NCI-H524 (cell line): ENCODE measurements around the gene EGFR.

ENCODE experiments used
- DNase-seq, 2 experiments: peaks; one replicate each; lab custom pipeline; 2025; lab: John Stamatoyannopoulos, UW

The EGFR gene

DNA sequence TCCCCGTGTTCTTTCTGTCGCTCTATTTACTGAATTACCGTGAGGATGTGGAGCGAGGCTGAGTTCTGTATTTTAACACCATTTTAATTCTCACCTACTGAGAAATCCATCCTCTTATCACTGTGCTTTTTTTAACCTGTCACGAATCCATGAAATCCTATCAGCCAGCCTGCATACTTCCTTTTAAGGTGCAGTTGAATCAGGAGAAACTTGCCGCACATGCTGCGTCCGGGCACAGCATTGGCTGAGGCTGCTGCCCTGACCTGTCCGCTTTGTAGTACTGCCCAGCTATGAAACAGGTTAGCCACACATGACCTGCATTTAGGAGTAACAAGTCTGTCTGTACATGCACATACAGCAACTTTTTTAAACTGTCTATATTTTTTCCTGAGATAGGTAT, 82.5 kb downstream of the EGFR start:
- no peak for DNase-seq

DNA sequence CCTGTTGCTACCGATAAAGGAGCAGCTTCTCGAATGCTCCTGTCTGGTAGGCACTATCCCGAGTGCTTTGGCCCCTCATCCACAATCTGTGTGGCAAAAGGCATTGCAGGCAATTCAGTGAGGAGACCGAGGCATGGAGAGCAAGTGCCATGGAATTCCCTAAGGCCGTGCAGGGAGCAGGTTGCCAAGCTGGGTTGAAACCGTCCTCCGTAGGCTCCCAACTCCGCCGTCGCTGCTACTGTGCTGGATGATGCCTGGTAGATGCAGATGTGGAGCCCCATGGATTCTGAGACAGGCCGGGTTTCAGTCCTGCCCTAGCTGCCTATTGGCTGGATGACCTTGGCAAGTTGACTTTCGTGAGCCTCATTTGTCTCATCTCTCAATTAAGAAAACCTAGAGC, 85.3 kb downstream of the EGFR start:
- no peak for DNase-seq

DNA sequence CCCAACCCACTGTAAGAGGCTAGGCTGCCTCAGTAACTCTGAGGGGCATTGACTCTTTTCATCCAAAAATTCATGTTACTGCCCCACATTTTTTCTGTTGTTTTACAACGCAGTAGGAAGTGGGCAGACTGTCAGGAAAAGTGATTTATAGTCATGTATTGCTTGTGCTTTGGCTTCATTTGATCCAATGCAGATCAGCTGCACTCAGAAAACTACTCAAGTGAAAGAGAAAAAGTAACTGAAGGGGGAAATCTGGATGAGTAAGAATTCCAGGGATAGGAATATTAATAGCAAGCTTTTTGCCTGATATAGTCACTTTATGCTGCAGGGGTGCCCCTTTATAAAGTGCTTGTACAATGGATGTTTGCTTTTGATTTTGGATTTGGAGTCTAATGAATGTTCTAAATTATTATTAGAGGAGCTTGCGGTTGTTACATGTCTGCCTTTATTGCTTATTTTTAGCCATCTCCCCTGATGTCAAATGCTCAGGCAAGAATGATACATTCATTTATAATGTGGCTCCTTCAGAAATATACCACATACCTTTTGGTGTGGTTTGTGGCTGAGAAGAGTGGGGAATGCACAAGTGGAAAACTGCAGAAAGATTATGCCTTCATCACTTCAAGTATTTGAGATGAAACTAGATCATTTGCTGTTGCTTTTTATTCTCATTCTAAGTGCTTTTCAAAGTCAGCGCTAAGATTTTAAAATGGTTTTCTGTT, 86.1 kb downstream of the EGFR start:
- DNase-seq: no peak

DNA sequence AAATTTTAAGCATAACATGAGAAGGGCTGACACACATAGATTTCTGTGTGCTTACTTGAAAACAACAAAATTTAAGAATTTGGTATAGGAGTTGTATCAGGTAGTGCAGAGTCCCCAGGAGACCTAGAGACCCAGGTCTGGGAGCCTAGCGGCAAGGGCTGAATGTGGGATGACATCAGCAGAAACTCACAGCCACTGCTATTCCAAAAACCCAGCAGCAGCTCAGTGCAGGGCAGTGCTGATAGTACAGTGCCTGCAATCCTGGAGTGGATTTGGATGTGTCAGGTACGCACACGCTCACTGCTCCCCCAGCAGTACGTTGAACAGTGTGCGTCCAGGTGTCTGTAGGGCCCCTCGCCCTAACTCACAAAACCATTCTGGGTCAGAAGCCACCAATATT, 87.1 kb downstream of the EGFR start:
- no peak for DNase-seq

DNA sequence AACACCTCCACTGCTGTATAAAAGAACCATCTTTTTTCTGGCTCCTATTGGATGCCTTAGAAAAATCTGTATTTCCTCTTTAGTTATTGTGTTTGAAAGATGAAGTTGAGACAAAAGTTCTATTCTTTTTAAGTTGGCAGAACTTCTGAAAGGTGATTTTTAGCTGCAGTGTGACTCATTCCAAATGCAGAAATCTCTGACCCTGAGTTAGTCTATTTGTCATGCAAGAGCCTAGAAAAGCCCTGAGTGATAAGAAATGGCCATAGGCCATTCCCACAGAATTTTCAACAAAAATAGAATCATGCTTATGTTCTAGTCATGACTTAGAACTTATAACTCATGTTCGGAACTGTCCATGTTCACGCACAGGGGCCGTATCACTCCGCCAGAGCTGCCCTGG, 89.1 kb downstream of the EGFR start:
- DNase-seq: no peak

DNA sequence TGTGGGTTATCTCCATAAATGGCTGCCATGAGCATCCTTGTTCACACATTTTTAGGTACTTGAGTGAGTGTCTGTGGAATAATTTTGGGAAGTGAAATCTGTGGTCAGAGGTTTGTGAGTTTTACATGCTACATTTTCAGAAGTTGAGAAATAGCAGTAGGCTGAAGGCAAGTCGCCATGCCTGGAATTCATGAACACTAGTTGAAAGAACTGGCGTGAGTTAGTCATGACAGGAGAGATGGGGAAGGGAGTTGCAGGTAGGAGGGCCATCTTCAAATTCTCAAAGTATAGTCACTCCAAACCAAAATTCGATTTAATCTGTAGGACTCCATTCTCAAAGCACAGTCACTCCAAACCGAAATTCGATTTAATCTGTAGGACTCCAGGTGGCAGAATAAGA, 89.6 kb downstream of the EGFR start:
- DNase-seq: no peak

DNA sequence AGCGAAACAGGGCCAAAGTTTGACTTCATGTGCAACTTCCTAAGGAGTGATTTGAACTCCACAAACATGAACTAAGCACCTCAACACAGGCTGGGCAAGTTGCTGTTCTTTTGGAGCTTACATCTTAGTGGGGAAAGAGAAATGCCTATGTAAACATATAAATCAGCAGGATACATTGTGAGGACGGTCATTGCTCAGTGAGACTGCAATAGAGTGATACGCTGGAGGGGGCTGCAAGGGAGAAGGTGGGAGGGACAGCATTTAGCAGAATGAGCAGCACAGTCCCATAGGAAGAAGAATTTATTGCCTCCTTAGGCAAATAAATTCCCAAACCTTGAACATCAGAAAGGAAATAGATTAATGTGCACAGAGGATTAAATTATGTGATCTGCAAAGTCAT, 90.0 kb downstream of the EGFR start:
- no peak for DNase-seq

DNA sequence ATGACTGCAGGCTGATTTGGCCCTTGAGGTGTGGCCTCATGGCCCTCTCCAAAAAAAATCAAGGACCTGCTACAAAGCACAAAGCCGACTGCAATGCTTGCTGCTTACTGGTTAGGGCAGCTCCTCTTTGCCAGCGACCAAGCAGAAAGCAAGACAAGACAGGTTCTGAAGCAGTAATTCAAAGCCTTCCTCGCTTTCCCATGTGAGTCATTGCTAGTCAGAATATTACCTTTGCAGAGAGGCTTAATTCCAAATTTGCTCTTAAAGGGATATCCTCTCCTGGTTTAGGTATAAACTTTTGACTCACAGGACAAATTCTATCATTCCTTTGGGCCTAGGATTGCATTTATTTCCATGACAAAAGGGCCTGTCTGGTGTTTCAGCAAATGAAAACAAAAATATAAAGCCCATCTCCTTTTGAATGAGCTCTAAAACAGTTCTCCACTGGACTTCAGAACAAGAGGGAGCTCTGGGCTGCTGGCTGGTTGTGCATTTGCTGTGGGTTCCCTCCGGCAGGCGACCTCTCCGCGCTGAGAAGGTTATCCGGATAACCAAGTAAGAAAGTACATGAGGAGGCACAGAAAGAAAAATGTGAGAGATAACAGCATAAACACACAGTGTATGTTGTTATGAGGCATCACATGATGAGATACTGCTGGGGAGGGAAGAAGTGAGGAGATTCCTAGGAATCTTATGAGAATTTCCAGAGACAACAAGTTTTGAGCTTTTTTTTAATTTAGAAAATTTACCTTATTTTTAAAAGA, 90.8 kb downstream of the EGFR start:
- DNase-seq: no peak

DNA sequence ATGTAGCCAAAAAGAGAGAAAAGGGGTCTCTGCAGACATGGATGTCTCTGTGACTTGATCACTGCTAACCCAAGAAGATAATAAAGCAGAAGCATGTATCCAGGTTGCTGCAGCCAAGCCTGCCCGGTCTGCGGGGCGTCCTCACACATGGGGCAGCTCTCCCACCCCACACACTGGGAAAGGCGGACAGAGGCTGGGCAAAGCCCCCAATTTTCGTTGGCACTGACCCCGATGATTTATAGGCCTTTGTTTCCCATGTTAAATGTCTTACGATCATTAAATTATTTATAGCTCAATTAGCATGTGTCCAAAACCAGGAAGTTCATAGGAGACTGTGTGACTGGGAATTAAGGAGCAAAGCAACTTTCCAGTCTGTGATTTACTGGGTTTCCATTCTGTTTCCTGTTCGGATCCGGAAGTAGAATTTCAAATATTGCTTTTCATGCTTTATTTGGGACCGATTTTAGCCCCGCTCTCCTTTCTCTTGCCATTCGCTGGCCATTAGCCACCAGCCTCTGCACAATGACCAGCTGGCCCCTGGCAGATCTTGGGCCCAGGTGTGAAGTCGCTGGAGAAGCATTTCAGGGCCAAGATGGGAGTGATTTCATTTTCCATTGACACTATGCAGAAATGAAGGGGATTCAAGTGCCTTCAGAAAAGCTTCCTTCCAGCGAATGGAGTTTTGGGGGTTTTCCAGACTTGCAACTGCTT, 91.6 kb downstream of the EGFR start:
- no peak for DNase-seq

DNA sequence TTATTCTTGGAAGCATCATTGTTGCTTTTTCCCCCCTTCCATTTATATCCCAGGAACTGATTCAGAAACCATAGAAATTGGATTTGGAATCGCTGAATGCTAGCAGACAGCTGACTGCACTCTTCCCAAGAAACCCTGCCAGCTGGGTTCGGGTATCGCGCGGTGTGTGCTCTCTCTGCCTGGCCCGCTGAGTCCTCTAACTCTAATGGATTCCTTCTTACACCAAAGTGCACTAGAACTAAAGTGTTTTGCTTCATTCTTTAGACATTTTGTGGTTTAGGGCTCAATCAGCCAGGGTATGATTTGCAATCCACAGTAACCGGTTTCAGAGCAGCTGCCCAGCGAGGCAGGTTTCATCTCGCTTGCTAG, 92.2 kb downstream of the EGFR start:
- no peak for DNase-seq

DNA sequence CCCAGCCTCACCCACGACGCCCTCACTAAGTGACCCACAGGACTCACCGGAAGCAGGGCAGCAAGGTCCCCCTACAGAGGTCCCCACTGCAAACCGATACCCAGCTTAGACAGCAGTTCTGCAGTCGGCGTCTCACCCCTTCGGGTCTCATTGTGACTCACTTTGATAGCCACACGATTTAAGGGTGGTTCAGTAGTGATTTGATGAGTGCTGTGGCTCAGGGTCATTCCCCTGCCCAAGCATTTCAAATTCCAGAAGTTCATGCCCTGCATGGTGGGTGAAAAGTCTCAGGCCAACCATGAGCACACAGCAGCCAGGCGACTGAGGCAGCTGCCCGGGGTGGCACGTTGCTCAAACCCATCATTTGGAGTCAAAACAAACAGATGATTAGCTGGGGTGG, 93.2 kb downstream of the EGFR start:
- no peak for DNase-seq

DNA sequence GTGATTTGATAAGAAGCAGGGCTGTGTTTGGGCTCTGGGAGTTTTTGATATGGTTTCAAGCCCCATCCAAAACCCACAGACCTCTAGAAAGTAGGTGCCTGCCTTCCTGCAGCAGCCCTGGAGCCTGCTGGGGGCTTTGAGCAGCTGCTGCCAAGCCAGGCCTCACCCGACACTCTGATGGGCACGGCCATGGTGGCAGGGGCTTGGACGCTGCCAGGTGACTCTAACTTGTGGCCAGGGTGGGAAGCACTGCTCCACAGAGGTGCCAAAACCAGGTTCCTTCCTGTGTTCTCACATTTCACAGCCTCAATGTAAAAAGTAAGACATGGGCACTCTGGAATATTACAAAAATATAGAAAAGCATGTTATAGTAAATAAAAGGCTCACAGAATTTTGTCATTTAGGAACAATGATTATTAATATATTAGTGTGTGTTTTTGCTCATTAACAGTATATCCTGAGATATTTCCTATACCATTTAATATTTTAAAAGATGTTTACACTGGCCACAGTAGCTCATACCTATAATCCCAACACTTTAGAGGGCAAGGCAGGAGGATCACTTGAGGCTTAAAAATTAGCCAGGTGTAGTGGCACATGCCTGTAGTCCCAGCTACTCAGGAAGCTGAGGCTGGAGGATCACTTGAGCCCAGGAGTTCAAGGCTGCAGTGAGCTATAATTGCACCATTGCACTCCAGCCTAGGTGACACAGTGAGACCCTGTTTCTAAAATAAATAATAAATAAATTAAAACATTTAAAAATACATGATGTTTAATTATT, 95.1 kb downstream of the EGFR start:
- DNase-seq: no peak

DNA sequence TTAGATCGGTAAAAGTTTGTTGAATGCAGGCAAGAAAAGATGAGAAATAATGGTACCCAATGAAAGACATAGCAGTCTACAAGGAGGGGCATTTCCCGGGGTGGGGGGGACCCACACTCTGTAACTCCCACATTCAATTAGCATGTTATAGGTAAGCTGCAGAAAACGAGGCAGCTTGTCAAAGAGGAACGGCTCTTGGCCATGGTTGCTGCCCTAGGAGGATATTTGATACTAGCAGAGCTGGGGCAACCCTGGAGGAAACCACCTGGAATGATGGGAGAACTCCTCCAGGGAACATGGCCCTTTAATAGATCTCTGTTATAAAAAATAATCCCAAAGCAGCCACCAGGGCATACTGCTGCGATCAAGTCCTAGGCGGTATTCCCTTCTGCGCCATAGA, 98.5 kb downstream of the EGFR start:
- no peak for DNase-seq

DNA sequence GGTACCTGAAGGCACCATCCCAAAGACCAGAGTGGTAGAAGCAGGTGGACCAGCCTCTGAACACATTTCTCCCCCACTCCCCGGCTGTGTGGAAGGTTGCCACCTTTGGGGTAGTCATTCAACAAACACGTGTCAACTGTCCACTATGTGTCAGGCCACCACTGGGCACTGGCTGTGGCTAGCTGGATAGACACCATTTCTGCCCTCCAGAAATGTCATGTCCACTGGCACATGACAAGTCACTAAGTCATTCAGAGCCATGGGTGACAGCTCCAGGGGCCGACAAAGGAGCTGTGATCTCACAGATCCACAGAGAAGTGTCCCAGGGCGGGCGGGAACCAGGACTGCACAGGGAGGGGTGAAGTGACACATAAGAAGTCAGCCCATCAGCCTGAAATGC, 99.6 kb downstream of the EGFR start:
- no peak for DNase-seq

DNA sequence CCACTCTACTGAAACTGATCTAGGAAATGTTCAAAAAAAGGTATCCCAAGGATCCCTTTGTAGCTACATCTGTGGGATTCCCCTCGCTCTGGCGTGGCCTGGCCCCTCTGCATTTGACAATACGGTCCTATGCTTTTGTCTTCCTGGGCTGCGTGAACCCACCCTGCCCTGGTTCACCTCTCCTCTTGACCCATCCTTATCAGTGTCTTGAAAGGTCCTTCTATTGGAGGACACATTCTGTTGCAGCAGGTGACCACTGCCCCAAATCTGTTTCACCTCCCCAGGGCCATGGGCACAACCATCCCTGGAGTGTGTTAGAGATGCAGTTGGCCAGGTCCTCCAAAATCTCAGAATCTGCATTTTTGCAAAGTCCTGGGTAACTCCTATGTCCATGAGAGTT, 100.8 kb downstream of the EGFR start:
- DNase-seq: no peak

DNA sequence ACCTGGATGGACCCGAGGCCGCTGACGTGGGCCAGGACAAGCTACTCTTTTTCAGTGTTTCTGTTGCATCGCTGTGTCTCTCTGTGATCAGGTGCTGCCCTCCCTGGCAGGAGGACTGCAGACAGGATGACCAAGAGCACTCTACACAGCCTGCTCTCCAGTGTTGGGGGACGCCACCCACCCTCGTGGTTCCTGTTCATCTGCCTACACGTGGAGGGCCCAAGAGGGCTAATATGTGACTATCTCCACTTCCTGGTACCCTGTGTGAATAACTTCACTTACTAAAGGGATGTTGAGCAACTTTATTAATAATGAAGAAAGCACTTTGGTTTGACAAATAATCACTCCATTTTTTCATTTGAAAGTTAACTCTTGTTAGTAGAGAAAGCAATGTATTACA, 101.3 kb downstream of the EGFR start:
- DNase-seq: no peak

DNA sequence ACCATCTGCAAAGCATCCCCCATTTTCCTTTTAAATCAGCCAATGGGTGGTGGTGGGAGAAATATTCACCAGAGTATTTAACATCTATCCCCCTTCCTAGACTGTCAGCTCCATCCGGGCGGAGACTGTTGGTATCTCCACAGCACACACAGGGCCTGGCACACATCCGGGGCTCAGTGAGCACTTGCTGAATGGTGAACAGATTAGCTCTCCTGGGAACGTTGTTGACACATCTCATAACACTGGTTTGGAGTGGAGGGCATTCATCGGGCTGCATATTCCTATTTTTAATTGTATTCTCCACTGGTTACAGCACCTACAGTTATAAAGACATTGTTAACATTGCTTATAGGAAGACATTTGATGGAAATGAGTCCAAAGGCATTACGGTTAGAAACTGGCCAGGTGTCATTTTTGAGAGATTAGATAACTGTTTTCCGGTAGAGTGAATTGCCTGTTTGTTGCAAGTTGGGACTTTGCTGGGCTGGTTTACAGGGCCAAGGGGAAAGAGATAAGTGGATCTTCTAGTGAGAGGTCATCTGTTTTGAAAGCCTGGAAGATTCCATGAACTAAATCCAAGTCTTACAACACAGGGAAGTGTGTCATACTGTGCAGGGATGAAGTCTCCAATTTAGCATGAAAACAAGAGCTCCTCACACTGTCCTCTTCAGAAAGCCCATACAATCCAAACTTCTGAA, 101.8 kb downstream of the EGFR start:
- DNase-seq: no peak

DNA sequence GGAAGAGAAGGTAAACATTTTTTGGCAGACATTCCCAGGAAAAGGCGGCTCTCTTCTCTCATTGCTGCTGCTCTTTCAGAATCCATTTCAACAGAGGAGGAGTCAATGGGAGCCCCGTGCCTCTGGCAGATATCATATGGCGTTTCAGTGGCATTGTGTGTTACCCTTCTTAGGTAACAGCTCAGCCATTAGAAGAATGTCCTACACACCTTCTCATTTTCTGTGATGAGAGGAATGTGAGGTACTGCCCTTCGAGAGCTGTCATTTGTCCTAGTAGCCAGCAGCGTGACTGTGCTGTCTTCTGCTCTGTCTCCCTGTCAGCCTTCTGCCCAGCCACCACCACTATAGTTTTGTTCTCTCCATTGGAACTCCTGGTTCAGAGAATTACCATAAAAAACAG, 102.4 kb downstream of the EGFR start:
- no peak for DNase-seq

DNA sequence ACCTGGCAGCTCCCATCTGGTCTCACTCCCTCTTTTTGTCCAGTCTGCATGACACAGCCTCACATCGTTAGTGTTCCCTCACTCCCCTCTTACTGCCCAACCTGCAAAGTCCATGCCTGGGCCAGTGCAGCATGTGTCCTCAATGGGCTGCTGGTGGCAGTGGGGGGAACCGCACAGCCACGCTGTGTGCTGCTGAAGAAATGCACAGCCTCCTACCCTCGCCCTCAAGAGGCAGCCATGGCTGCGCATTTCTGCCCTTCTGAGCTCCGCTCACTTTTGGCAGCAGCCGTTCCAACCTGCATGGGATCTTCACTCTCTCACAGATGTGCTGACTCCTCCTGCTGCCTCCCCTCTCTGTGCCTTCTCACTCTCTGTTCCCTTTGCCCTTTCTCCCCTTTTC, 103.4 kb downstream of the EGFR start:
- DNase-seq: no peak

DNA sequence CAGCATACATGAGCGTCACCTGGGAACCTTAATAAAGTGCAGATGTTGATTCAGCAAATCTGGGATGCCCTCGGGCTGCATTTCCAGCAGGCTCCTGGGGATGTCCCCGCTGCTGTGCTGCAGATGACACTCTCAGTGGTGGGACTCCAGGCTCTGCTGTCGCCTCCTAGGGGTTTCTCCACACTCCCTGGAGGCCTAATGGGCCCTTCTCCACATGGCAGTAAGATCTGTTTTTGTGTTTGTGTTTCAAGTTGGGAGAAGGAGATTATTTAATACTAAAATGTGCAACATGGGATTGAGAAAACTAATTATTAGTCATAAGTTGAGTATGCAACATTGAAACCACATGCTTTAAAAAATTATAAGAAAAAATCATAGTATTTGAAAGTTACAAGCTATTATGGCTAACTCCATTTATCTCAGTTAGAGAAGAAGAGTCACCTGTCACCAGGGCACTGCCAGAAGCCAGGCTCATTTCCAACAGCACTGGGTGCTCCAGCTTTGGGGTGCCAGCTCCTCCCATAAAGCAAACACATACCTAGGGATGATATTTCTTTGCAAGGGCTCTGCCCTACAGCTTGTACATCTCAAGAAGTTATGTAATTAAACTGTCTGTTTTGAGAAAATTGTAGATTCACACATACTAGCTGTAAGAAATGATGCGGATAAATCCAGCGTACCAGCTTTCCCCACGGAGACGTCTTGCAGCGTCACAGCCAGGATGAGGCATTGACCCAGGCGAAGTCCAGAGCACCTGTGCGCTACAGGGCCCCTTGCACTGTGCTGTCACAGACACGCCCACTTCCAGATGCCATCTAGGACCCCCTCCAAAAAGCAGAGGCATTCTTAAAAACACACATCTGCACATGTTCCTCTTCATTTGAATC, 106.4 kb downstream of the EGFR start:
- no peak for DNase-seq

DNA sequence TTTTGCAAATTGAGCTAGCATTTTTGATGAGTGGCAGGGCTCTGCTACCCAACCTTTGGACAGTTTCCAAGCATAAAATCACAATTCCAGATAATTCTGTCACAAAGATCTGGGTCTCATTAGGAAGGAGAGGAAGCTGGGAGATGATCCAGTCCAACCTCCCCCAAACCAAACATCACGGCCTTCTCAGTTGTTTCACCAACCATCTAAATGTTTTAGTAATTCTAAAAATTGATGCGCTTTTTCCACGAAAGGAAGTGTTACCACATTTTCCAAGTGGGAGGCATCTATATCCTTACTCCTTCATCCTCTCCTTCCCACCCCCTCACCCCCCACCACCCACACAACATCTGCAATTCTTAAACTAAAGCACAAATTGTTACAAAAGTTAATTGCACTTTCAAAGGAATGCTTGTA, 108.3 kb downstream of the EGFR start:
- DNase-seq: no peak
